ENCODE results near the gene COA8.
"Not testable (repeated sequence)": the region's sequence is repeated elsewhere in the genome, so short reads cannot be mapped to it uniquely, and the experiment has no call there.

Gene COA8

GRCh38 chr14:103525430-103526246, 37.1 kb upstream of the COA8 start:
- not testable (repeated sequence) for DNase-seq (ENCODE audit: low read depth in 3 of 3, low spot score in 1 of 3)

GRCh38 chr14:103526247-103526913, 36.4 kb upstream of the COA8 start:
- DNase-seq (ENCODE audit: low read depth in 3 of 3, low spot score in 1 of 3), result no peak

DNA sequence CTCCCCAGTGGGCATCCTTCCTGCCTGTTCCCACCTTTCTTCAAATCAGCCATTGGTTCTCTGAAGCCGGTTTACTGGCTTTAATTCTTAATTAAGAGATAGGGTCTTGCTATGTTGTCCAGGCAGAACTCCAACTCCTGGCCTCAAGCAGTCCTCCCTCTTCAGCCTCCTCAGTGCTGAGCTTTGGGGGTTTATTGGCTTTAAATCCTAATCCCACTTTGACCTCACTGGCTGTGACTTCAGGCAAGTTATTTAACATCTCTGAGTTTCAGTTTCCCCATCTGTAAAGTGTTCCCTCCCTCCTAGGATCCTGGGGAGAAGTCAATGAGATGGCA, 35.9 kb upstream of the COA8 start:
- no peak for DNase-seq (ENCODE audit: low read depth in 3 of 3, low spot score in 1 of 3)

DNA sequence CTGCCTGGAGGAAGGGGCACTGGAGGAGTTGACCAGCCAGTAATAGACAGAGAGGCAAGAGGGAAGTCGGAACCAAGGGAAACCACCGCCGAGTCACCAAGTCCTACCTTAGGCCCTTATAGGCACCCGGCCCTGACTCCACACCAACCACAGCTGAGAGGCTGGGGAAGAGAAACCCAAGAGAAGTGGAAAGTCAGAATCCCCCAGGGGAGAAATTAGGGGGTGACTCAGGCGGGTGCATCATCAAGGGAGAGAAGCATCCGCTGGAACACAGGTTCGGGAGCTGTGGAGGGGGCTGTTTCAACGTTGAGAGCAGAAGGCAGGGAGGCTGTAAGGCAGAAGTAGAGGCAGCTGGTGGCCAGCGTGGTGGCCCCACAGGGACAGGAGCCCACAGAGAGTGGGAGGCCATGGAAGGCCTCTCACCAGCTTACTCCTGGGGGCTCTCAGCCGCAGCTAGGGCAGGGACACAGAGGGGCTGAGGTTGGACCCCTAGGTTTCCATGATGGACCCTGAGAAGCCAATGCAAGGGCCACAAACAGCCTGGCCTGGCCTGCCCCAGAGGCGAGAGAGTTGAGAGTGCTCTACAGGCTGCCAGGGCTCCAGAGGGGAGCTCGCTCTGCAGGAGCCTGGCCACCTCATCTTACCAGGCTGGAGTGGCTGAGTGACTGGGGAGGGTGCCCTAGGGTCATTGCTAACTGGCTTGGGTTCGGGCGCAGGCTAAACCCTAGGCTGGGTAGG, 35.2 kb upstream of the COA8 start:
- DNase-seq (ENCODE audit: low read depth in 3 of 3, low spot score in 1 of 3), result no peak

- DNase-seq (ENCODE audit: low read depth in 3 of 3, low spot score in 1 of 3), result no peak
Observed at GRCh38 chr14:103528146-103528586, 34.6 kb upstream of the COA8 start.

- DNase-seq (ENCODE audit: low read depth in 3 of 3, low spot score in 1 of 3), result peak; percentile 46 to 71 (median 66)
Observed at GRCh38 chr14:103528587-103529382, 34.0 kb upstream of the COA8 start, which contains the start of gene TRMT61A. TRMT61A (plus strand) TSS chr14:103529196; CDS start chr14:103529979, 783 bp downstream.

DNA sequence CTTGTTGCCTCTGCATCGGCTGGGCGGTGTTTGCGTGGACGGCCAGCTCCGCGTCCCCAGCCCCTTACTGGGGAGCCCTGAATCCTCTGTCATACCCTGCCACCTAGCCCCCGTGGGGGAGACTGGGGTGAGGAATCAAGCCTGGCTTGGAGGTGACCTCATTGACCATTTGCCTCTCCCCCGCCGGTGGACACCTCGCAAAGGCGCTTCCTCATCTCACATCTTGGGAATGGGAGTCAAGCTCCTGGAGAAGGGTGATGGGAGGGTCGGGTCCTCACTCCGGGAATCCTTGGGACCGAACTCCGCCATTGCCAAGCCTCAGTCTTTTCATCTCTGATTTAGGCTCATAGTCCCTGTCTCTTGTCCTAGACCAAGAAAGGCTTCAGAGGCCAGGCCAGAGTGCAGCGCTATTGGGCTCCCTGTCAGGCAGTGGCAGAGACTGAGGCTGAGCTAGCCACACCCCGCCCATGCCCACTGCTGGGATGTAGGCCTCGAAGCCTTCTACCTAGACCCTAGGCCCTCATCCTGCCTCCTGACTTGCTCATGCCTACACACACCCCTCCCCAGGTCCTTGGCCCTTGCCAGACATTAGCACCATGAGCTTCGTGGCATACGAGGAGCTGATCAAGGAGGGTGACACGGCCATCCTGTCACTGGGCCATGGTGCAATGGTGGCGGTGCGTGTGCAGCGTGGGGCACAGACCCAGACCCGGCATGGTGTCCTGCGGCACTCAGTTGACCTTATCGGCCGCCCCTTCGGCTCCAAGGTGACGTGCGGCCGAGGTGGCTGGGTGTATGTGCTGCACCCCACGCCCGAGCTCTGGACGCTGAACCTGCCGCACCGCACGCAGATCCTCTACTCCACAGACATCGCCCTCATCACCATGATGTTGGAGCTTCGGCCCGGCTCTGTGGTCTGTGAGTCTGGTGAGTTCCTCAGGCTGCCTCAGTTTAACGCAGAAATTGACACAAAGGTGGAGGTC, 33.1 kb upstream of the COA8 start:
- DNase-seq (ENCODE audit: low read depth in 3 of 3, low spot score in 1 of 3), result no peak

GRCh38 chr14:103530390-103530789, 32.4 kb upstream of the COA8 start:
- no peak for DNase-seq (ENCODE audit: low read depth in 3 of 3, low spot score in 1 of 3)

DNA sequence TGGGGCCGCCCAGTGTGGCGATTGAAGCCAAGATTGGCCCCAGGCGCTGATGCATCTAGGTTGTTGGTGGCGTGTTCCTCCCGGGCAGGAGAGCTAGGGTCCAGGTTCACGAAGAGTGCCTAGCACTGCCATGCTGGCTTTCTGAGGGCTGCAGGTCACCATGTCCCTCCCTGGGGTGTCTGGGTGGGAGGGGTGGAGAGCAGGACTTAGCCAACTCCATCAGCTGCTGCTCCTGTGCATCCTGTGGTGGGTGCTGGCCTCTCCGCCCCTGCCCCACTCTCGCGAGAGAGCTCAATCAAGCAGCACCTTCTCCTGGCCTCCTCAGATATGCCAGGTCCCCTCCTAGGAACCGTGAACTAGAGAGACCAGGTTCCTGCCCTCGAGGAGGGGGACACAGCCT, 31.9 kb upstream of the COA8 start:
- DNase-seq (ENCODE audit: low read depth in 3 of 3, low spot score in 1 of 3), result no peak

DNA sequence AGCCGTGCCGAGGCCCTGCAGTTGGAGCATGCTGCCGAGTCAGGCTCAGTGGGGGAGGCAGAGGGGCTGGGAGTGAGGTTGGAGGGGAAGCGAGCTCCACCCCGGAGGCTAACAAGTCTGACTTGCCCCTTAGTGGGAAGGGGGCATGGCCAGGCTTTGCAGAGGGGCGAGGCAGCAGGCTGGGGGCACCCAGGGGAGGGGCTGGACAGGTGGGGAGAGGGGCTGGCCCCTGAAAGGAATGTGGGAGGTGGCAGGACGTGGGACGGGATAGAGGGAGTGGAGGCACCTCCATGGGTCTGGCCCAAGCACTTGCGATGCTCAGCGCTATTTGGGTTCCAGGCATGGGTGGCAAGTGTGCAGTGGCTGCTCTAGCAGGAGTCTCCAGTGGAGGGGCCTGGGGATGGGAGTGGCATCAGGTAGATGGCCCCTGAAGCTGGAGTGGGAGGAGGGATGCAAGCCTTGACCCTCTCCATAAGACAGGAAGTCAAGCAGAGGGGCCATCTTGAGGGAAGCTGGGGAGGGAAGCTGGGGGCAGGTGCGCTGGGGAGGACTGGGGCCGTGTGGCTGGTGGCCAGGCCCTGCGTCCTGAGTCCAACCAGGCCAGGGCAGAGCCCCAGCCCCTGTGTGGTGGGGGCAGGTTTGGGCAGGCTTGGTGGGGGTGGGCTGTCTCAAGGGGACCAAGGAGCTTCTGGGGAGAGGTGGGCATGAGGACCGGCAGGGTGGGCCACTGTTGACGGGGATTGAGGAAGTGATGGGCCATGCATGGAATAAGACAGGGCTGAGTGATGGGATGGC, 31.1 kb upstream of the COA8 start:
- DNase-seq (ENCODE audit: low read depth in 3 of 3, low spot score in 1 of 3), result no peak

GRCh38 chr14:103532216-103533136, 30.3 kb upstream of the COA8 start:
- DNase-seq (ENCODE audit: low read depth in 3 of 3, low spot score in 1 of 3), result no peak

DNA sequence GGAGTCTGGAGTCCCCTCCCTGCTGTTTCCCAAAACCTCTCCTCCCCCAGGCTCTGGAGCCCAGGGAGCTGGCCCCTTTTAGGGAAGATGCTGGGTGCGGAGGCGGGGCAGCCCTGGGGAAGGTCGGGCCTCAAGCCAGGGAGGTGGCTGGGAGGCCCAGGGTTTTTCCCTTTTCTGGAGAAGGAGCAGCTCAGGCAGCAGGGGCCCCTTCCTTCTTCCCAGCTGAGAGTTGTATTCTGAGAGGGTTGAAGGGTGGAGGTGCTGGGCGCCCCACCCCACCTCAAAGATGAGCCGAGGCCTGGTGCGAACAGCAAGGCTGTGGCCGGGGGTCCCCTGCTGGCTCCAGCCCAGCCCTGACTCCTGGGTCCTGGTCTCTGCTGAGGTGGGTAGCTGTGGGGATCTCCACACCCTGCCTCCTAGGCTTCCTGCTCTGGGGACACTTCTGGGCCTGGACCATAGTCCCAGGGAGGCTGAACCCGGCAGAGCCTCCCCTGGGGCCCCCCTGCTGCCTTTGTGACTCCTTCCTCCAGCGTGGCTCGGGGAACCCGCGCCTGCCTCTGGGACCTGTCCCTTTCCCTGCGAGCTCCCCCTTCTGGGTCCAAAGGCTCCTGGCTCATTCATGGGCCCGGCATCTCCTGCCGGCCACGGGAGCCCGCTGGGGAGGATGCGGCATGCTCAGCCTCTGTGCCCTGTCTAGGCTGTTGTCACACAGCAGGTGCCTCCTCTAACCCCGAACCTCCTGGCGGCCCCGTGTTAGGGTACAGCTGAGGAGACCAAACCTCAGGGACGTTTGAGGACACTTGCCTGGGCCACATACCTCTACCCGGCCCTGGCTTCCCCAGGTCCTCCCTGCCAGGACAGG, 29.4 kb upstream of the COA8 start:
- no peak for DNase-seq (ENCODE audit: low read depth in 3 of 3, low spot score in 1 of 3)

GRCh38 chr14:103533999-103534575, 28.7 kb upstream of the COA8 start:
- no peak for DNase-seq (ENCODE audit: low read depth in 3 of 3, low spot score in 1 of 3)

DNA sequence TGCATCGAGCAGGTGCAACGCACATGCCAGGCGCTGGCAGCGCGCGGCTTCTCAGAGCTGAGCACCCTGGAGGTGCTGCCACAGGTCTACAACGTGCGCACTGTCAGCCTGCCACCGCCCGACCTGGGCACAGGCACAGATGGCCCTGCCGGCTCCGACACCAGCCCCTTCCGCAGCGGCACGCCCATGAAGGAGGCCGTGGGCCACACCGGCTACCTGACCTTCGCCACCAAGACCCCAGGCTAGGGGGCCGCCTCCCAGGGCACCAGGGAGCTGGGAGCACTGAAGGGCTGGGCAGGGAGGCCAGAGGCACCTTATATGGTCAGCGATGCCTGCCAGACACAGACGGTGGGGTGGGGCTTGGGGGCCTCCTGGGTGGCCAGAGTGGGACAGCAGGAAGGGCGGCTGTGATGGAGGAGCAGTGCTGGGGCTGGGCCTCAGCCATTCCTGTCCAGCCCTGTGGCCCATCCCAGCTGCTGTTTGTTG, 28.1 kb upstream of the COA8 start:
- no peak for DNase-seq (ENCODE audit: low read depth in 3 of 3, low spot score in 1 of 3)

- DNase-seq (ENCODE audit: low read depth in 3 of 3, low spot score in 1 of 3), result no peak
Observed at GRCh38 chr14:103535081-103535890, 27.5 kb upstream of the COA8 start.
